CD1c-positive myeloid dendritic cell (primary cell): ENCODE results near the gene PLOD3.
A peak's percentile ranks its signal among the peaks of the same experiment; 100 is the strongest.
"Not testable (repeated sequence)": the region's sequence is repeated elsewhere in the genome, so short reads cannot be mapped to it uniquely, and the experiment has no call there.

ENCODE experiments used
- DNase-seq: peaks from one replicate; pipeline ENCODE4 v3.0.0-alpha.2; 2016; ENCODE audit errors: extremely low spot score

The PLOD3 gene

GRCh38 chr7:101211501-101211900, 5.9 kb downstream of the PLOD3 start:
- DNase-seq, result no peak

GRCh38 chr7:101210143-101210542, 7.2 kb downstream of the PLOD3 start:
- DNase-seq, result no peak

GRCh38 chr7:101208794-101209193, 8.6 kb downstream of the PLOD3 start:
- DNase-seq, result no peak

GRCh38 chr7:101207459-101207858, 9.9 kb downstream of the PLOD3 start:
- DNase-seq, result no peak

GRCh38 chr7:101206665-101207042, 10.7 kb downstream of the PLOD3 start:
- no peak for DNase-seq

GRCh38 chr7:101205901-101206664, 11.3 kb downstream of the PLOD3 start:
- DNase-seq, result no peak

- DNase-seq, result peak; percentile 68
These were observed 13.3 kb downstream of the PLOD3 start for GRCh38 chr7:101203740-101204738.

GRCh38 chr7:101202603-101202918, 14.8 kb downstream of the PLOD3 start:
- no peak for DNase-seq

- no peak for DNase-seq
These were observed 15.4 kb downstream of the PLOD3 start for GRCh38 chr7:101201695-101202602.

- DNase-seq, result no peak
These were observed 16.4 kb downstream of the PLOD3 start, which contains the start of gene MOGAT3 for GRCh38 chr7:101200862-101201599. Gene MOGAT3 (minus strand): TSS chr7:101201036. CDS start chr7:101200854, 182 bp downstream.

GRCh38 chr7:101200504-101200861, 16.9 kb downstream of the PLOD3 start:
- DNase-seq, result no peak

GRCh38 chr7:101199522-101199921, 17.9 kb downstream of the PLOD3 start:
- not testable (repeated sequence) for DNase-seq

- no peak for DNase-seq
These were observed 18.9 kb downstream of the PLOD3 start for GRCh38 chr7:101198476-101198875.

GRCh38 chr7:101197991-101198390, 19.4 kb downstream of the PLOD3 start:
- DNase-seq, result no peak

- no peak for DNase-seq
These were observed 21.5 kb downstream of the PLOD3 start for GRCh38 chr7:101195884-101196283.

- DNase-seq, result no peak
These were observed 28.3 kb downstream of the PLOD3 start for GRCh38 chr7:101189109-101189508.

GRCh38 chr7:101186844-101187428, 30.4 kb downstream of the PLOD3 start:
- DNase-seq, result peak; percentile 66

- no peak for DNase-seq
These were observed 31.2 kb downstream of the PLOD3 start for GRCh38 chr7:101186194-101186593.

- peak; percentile 58 for DNase-seq
These were observed 32.0 kb downstream of the PLOD3 start for GRCh38 chr7:101185258-101185839.

GRCh38 chr7:101180130-101180755, 37.1 kb downstream of the PLOD3 start, which contains the start of gene NAT16:
Gene NAT16 (minus strand): TSS chr7:101180293. CDS start chr7:101174807, 5,486 bp downstream.
- DNase-seq, result no peak
